GM12892 (cell line): ENCODE results near the gene ZNF407.

Experiments
- DNase-seq: peaks from one replicate; pipeline ENCODE4 v3.0.0; 2011; ENCODE audit not compliant: insufficient read length
- FAIRE-seq: peaks from 2 replicates; lab custom pipeline; 2011; peaks lifted over from hg19 to GRCh38; lab: Jason Lieb, UNC
- POLR2A ChIP-seq: IDR thresholded peaks from 2 replicates; pipeline ENCODE4 v1.6.1; 2011; ENCODE audit warnings: low read depth, low read length, control low read depth
- POLR2AphosphoS5 ChIP-seq: IDR thresholded peaks from 2 replicates; pipeline ENCODE4 v1.6.1; 2011; ENCODE audit warnings: low read depth, low read length, control low read depth
- TAF1 ChIP-seq: IDR thresholded peaks from 2 replicates; pipeline ENCODE4 v1.6.1; 2011; ENCODE audit warnings: low read depth, mild to moderate bottlenecking, control low read depth, low read length, borderline replicate concordance

Gene ZNF407

GRCh38 chr18:75010278-75010677, 412.6 kb downstream of the ZNF407 start:
- no peak for DNase-seq
- no peak for FAIRE-seq
- TF ChIP-seq TAF1, result no peak
- TF ChIP-seq POLR2A, result no peak
- no peak for TF ChIP-seq POLR2AphosphoS5

GRCh38 chr18:75010689-75011088, 413.0 kb downstream of the ZNF407 start:
- DNase-seq (no peak), FAIRE-seq (no peak)
- TF ChIP-seq POLR2AphosphoS5, result no peak
- no peak for TF ChIP-seq TAF1
- no peak for TF ChIP-seq POLR2A

- FAIRE-seq, result peak; percentile 74
- no peak for DNase-seq
These were observed 418.5 kb downstream of the ZNF407 start for GRCh38 chr18:75016025-75016717.

GRCh38 chr18:75023473-75023872, 425.8 kb downstream of the ZNF407 start:
- DNase-seq (no peak), FAIRE-seq (peak; percentile 38)
- TF ChIP-seq TAF1, result no peak
- TF ChIP-seq POLR2AphosphoS5, result no peak
- TF ChIP-seq POLR2A, result no peak

More at GRCh38 chr18:75016025-75016717, 418.5 kb downstream of the ZNF407 start:
- no peak for TF ChIP-seq POLR2A
- no peak for TF ChIP-seq POLR2AphosphoS5
- no peak for TF ChIP-seq TAF1

- DNase-seq (no peak), FAIRE-seq (peak; percentile 5)
- TF ChIP-seq POLR2A (no peak), POLR2AphosphoS5 (no peak)
These were observed 427.2 kb downstream of the ZNF407 start for GRCh38 chr18:75024871-75025270.

GRCh38 chr18:75025573-75025972, 427.9 kb downstream of the ZNF407 start:
- DNase-seq, result no peak
- TF ChIP-seq POLR2AphosphoS5 (no peak), TAF1 (no peak), POLR2A (no peak)
- FAIRE-seq, result no peak

GRCh38 chr18:75029481-75029880, 431.8 kb downstream of the ZNF407 start:
- TF ChIP-seq POLR2AphosphoS5 (no peak), POLR2A (no peak), TAF1 (no peak)
- FAIRE-seq (no peak), DNase-seq (no peak)

- TF ChIP-seq POLR2AphosphoS5, result no peak
- no peak for TF ChIP-seq TAF1
- no peak for TF ChIP-seq POLR2A
- no peak for DNase-seq
- FAIRE-seq, result no peak
These were observed 434.1 kb downstream of the ZNF407 start for GRCh38 chr18:75031717-75032317.

- FAIRE-seq, result no peak
- TF ChIP-seq TAF1 (no peak), POLR2AphosphoS5 (no peak), POLR2A (no peak)
- no peak for DNase-seq
These were observed 435.8 kb downstream of the ZNF407 start for GRCh38 chr18:75033516-75033915.

- DNase-seq, result no peak
- no peak for TF ChIP-seq POLR2A
- no peak for TF ChIP-seq POLR2AphosphoS5
- TF ChIP-seq TAF1, result no peak
- FAIRE-seq, result no peak
These were observed 437.3 kb downstream of the ZNF407 start for GRCh38 chr18:75034937-75035336.

- FAIRE-seq (no peak), DNase-seq (no peak)
- TF ChIP-seq POLR2AphosphoS5 (no peak), POLR2A (no peak), TAF1 (no peak)
These were observed 438.3 kb downstream of the ZNF407 start for GRCh38 chr18:75035928-75036327.
